Neuronal stem cell (in vitro differentiated cells): ENCODE measurements around the gene IFITM10.

Experiments used
- DNase-seq: peaks from one replicate; pipeline ENCODE4 v3.0.0-alpha.2; 2013; ENCODE audit warnings: low spot score
- H2AFZ ChIP-seq: one replicate; pipeline ENCODE4 v1.6.1; 2013; ENCODE audit warnings: mild to moderate bottlenecking, low read length, inconsistent platforms
- H2AK5ac ChIP-seq: 2 replicates; pipeline ENCODE4 v1.6.1; 2013; ENCODE audit warnings: low read depth, mild to moderate bottlenecking, inconsistent platforms, low read length, moderate library complexity, mixed read lengths
- H2BK120ac ChIP-seq: 2 replicates; pipeline ENCODE4 v1.6.1; 2013; ENCODE audit warnings: low read depth, mild to moderate bottlenecking, inconsistent platforms, low read length, moderate library complexity, mixed read lengths
- H2BK12ac ChIP-seq: one replicate; pipeline ENCODE4 v1.6.1; 2013; ENCODE audit warnings: low read length, inconsistent platforms
- H2BK15ac ChIP-seq: 2 replicates; pipeline ENCODE4 v1.6.1; 2013; ENCODE audit warnings: mild to moderate bottlenecking, low read length, inconsistent platforms, mixed read lengths
- H2BK5ac ChIP-seq: one replicate; pipeline ENCODE4 v1.6.1; 2013; ENCODE audit warnings: inconsistent platforms, mild to moderate bottlenecking, low read length, moderate library complexity
- H3K14ac ChIP-seq: one replicate; pipeline ENCODE4 v1.6.1; 2013; ENCODE audit warnings: low read length, inconsistent platforms
- H3K18ac ChIP-seq: 2 replicates; pipeline ENCODE4 v1.6.1; 2013; ENCODE audit warnings: low read length, inconsistent platforms
- H3K23ac ChIP-seq: 2 replicates; pipeline ENCODE4 v1.6.1; 2013; ENCODE audit warnings: low read depth, mild to moderate bottlenecking, mixed read lengths, low read length, inconsistent platforms; ENCODE audit not compliant: poor library complexity
- H3K27ac ChIP-seq: replicated peaks from 3 replicates; pipeline ENCODE4 v1.5.1; 2013; ENCODE audit warnings: low read length, inconsistent platforms
- H3K27me3 ChIP-seq, 3 experiments: 2 replicates each; pipeline ENCODE4 v1.6.1; 2013; ENCODE audit warnings: low read length in 3 of 3, mild to moderate bottlenecking in 2 of 3, inconsistent platforms in 1 of 3, low read depth in 1 of 3, mixed read lengths in 1 of 3, moderate library complexity in 1 of 3; ENCODE audit not compliant: control insufficient read depth in 3 of 3, insufficient read depth in 3 of 3
- H3K36me3 ChIP-seq, 2 donors: replicated peaks in 1 of 2; 2 replicates each; pipeline ENCODE4 v1.6.1; 2013; ENCODE audit warnings: low read length in 2 of 2; ENCODE audit not compliant: control insufficient read depth in 2 of 2, insufficient read depth in 2 of 2
- H3K4ac ChIP-seq: 2 replicates; pipeline ENCODE4 v1.6.1; 2013; ENCODE audit warnings: inconsistent platforms, mild to moderate bottlenecking, low read length, moderate library complexity
- H3K4me1 ChIP-seq, 2 donors: 1 replicate in 1 of 2; 2 replicates in 1 of 2; pipeline ENCODE4 v1.6.1; 2013; ENCODE audit warnings: low read length in 2 of 2, low read depth in 1 of 2; ENCODE audit not compliant: control insufficient read depth in 2 of 2, insufficient read depth in 1 of 2
- H3K4me2 ChIP-seq: one replicate; pipeline ENCODE4 v1.6.1; 2013; ENCODE audit warnings: mild to moderate bottlenecking, low read length, inconsistent platforms; ENCODE audit not compliant: insufficient read depth, poor library complexity, severe bottlenecking
- H3K4me3 ChIP-seq, 2 donors: 2 replicates each; pipeline ENCODE4 v1.5.1; 2013; ENCODE audit warnings: low read length in 2 of 2, mild to moderate bottlenecking in 2 of 2, inconsistent platforms in 1 of 2, moderate library complexity in 1 of 2
- H3K79me1 ChIP-seq: one replicate; pipeline ENCODE4 v1.6.1; 2013; ENCODE audit warnings: low read depth, mild to moderate bottlenecking, inconsistent platforms, low read length, moderate library complexity
- H3K9ac ChIP-seq: one replicate; pipeline ENCODE4 v1.6.1; 2013; ENCODE audit warnings: mild to moderate bottlenecking, low read depth, low read length, inconsistent platforms; ENCODE audit not compliant: poor library complexity
- H3K9me3 ChIP-seq, 2 donors: replicated peaks in 1 of 2; 2 replicates each; pipeline versions ENCODE3 to v1.6.1; 2013; ENCODE audit warnings: low read length in 2 of 2, mild to moderate bottlenecking in 2 of 2, inconsistent platforms in 1 of 2, low read depth in 1 of 2, mixed read lengths in 1 of 2, moderate library complexity in 1 of 2; ENCODE audit not compliant: control insufficient read depth in 2 of 2, insufficient read depth in 1 of 2
- H4K8ac ChIP-seq: one replicate; pipeline ENCODE4 v1.6.1; 2013; ENCODE audit warnings: low read depth, mild to moderate bottlenecking, inconsistent platforms, low read length, moderate library complexity
- H4K91ac ChIP-seq: one replicate; pipeline ENCODE4 v1.6.1; 2013; ENCODE audit warnings: low read length, low read depth, mild to moderate bottlenecking, inconsistent platforms; ENCODE audit not compliant: poor library complexity
- WGBS, 2 donors: extraction: QIAGEN DNeasy Blood & Tissue Kit; methylation state at CpG; one replicate each; pipeline ENCODE4 v1.1.7; 2013; ENCODE audit warnings: missing lambda C conversion rate in 2 of 2, mixed read lengths in 1 of 2; ENCODE audit not compliant: insufficient read length in 2 of 2, insufficient replicate concordance in 1 of 2; ENCODE audit errors: extremely low coverage in 2 of 2; 5-methylcytosine and 5-hydroxymethylcytosine counted together

Gene IFITM10

GRCh38 chr11:1708716-1709115 is 41.7 kb downstream of the IFITM10 start:
- Histone ChIP-seq H3K4me2 (no peak overlapping the region), H2AK5ac (no peak overlapping the region), H3K9me3 (no peaks in the 10 kb centered on the region), H3K18ac (no peak overlapping the region), H3K4ac (no peak overlapping the region), H4K91ac (no peak overlapping the region), H3K79me1 (no peaks in the 10 kb centered on the region), H3K4me3 (no peak overlapping the region), H2AFZ (no peak overlapping the region), H3K14ac (no peak overlapping the region), H2BK120ac (no peak overlapping the region), H3K23ac (no peak overlapping the region), H3K27me3 (peaks cover 0 to 14% (median 0%) of the 10 kb centered on the region in 3 experiments), H3K36me3 (no peaks in the 10 kb centered on the region), H3K9ac (no peak overlapping the region), H2BK5ac (no peak overlapping the region), H3K4me1 (no peaks in the 10 kb centered on the region), H3K27ac (no peak overlapping the region), H2BK12ac (no peak overlapping the region), H2BK15ac (peak overlapping the region; percentile 40), H4K8ac (no peak overlapping the region)
- WGBS, 2 donors = no CpG with 5 or more reads among the region's 10 CpGs
- DNase-seq = no peak

GRCh38 chr11:1707751-1708150 is 42.6 kb downstream of the IFITM10 start:
- WGBS, 2 donors = no CpG with 5 or more reads among the region's 4 CpGs

GRCh38 chr11:1706634-1707400 is 43.6 kb downstream of the IFITM10 start:
- no peak overlapping the region for H3K4me2 ChIP-seq
- H2BK5ac ChIP-seq = no peak overlapping the region
- H3K4me1 ChIP-seq = no peaks in the 10 kb centered on the region
- H3K23ac ChIP-seq = no peak overlapping the region
- H3K14ac ChIP-seq = peak overlapping the region; percentile 48
- no peaks in the 10 kb centered on the region for H3K79me1 ChIP-seq
- no peak overlapping the region for H3K27ac ChIP-seq
- H2BK15ac ChIP-seq = peak overlapping the region; percentile 16
- no peak overlapping the region for H3K18ac ChIP-seq
- no CpG with 5 or more reads among the region's 17 CpGs for WGBS, 2 donors
- no peaks in the 10 kb centered on the region for H3K9me3 ChIP-seq
- H2BK120ac ChIP-seq = no peak overlapping the region
- peaks cover 0 to 11% (median 0%) of the 10 kb centered on the region in 3 experiments for H3K27me3 ChIP-seq
- no peak overlapping the region for H2AFZ ChIP-seq
- H4K91ac ChIP-seq = no peak overlapping the region
- H3K4me3 ChIP-seq = no peak overlapping the region
- H3K4ac ChIP-seq = no peak overlapping the region
- DNase-seq = no peak
- H3K9ac ChIP-seq = no peak overlapping the region
- H2BK12ac ChIP-seq = no peak overlapping the region
- H2AK5ac ChIP-seq = no peak overlapping the region
- no peaks in the 10 kb centered on the region for H3K36me3 ChIP-seq
- H4K8ac ChIP-seq = no peak overlapping the region

More at GRCh38 chr11:1707751-1708150, 42.6 kb downstream of the IFITM10 start:
- H4K8ac ChIP-seq = no peak overlapping the region
- no peak overlapping the region for H3K27ac ChIP-seq
- H4K91ac ChIP-seq = no peak overlapping the region
- no peak overlapping the region for H3K9ac ChIP-seq
- peaks cover 0 to 11% (median 0%) of the 10 kb centered on the region in 3 experiments for H3K27me3 ChIP-seq
- no peak overlapping the region for H3K4me2 ChIP-seq
- no peak overlapping the region for H2BK120ac ChIP-seq
- no peaks in the 10 kb centered on the region for H3K4me1 ChIP-seq
- no peak overlapping the region for H3K14ac ChIP-seq
- H3K36me3 ChIP-seq = no peaks in the 10 kb centered on the region
- no peak overlapping the region for H2BK5ac ChIP-seq
- H2AK5ac ChIP-seq = no peak overlapping the region
- no peak overlapping the region for H2BK12ac ChIP-seq
- no peak overlapping the region for H2AFZ ChIP-seq
- no peaks in the 10 kb centered on the region for H3K79me1 ChIP-seq
- H3K4me3 ChIP-seq = no peak overlapping the region
- no peak overlapping the region for H3K23ac ChIP-seq
- no peak for DNase-seq
- H3K18ac ChIP-seq = no peak overlapping the region
- H2BK15ac ChIP-seq = no peak overlapping the region
- no peak overlapping the region for H3K4ac ChIP-seq
- H3K9me3 ChIP-seq = no peaks in the 10 kb centered on the region

GRCh38 chr11:1705126-1706052 is 45.0 kb downstream of the IFITM10 start:
- H3K4me2 ChIP-seq = no peak overlapping the region
- no peak overlapping the region for H3K23ac ChIP-seq
- no peaks in the 10 kb centered on the region for H3K79me1 ChIP-seq
- H2BK15ac ChIP-seq = no peak overlapping the region
- H3K4me1 ChIP-seq = peaks cover 5% of the 10 kb centered on the region in 2 donors
- no peak overlapping the region for H3K18ac ChIP-seq
- no CpG with 5 or more reads among the region's 15 CpGs for whole genome bisulfite sequencing, 2 donors
- H2BK5ac ChIP-seq = no peak overlapping the region
- H2AK5ac ChIP-seq = no peak overlapping the region
- H2AFZ ChIP-seq = no peak overlapping the region
- H3K9me3 ChIP-seq = no peaks in the 10 kb centered on the region
- H3K27ac ChIP-seq = no peak overlapping the region
- H3K14ac ChIP-seq = no peak overlapping the region
- H4K8ac ChIP-seq = no peak overlapping the region
- peaks cover 0 to 11% (median 0%) of the 10 kb centered on the region in 3 experiments for H3K27me3 ChIP-seq
- H4K91ac ChIP-seq = no peak overlapping the region
- H2BK12ac ChIP-seq = no peak overlapping the region
- no peak overlapping the region for H3K4me3 ChIP-seq
- H3K9ac ChIP-seq = no peak overlapping the region
- no peak for DNase-seq
- H3K36me3 ChIP-seq = no peaks in the 10 kb centered on the region
- H2BK120ac ChIP-seq = no peak overlapping the region
- no peak overlapping the region for H3K4ac ChIP-seq
